NCI-H1694 treated with DMSO at 0.1 percent for 48 hours (cell line): ENCODE measurements around the gene RASA4B.
"Not testable (repeated sequence)": the region's sequence is repeated elsewhere in the genome, so short reads cannot be mapped to it uniquely, and the experiment has no call there.

Source experiments
- DNase-seq: peaks from one replicate; lab custom pipeline; 2025; lab: John Stamatoyannopoulos, UW

The RASA4B gene

DNA sequence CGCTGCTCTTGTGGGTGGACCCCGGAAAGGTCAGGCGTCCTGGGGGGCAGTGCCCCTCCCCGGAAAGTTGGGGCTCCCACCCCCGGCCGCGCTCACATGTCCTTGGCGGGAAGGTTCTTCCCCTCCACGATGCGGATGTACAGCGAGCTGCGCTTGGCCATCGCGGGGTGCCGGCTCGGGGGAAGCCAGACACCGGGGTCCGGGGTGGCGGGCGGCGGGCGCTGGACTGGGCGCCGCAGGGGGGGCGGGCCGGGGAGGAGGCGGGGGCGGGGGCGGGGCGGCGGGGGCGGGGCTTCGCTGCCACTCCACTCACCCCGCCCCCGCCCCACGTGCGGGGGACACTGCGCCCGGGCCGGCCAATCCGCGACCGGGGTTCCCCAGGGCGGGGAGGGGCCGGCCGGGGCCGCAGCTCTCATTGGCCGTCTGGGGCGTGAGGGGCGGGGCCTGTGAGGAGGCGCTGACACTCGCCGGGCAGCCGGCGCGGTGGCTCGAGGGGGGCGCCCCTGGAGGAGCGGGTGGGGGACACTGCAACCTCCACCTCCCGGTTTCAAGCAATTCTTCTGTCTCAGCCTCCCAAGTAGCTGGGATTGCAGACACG, at the start of gene RASA4B:
TSS of gene RASA4B (minus strand) at position 228 of the 598 bp plus-strand sequence. CDS start at position 161, 67 bp downstream.
- not testable (repeated sequence) for DNase-seq

DNA sequence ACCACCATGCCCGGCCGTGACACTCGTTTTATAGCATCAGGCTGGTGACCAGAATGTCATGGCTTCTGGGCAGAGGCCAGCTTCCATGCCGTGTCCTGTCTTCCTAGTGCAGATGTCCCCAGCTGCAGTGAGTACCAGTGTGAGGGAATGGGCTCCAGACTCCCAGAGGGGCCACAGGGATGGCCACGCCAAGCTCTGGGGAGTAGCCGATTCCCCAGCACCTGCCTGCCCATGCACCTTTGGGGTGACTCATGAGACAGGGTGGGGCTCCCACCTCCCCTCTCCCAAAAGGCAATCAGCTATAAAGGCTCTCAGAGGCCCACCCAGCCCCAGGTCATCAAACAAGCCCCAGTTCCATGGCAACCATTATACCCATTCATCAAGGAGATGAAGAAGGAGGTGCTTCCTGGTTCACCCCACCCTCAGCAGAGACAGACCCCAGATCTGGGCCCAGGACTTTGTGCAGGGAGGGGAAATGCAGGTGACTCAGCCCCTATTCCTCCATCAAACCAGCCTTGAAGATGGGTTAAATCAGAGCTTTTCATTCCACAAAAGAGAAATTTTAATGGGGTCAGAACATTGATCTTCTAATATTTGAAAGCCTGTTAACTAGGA, 33.3 kb upstream of the RASA4B start, which contains the start of gene SPDYE2:
TSS of gene SPDYE2 (plus strand) at position 419 of the 615 bp plus-strand sequence. CDS start 2,030 bp downstream, outside the sequence.
- not testable (repeated sequence) for DNase-seq

DNA sequence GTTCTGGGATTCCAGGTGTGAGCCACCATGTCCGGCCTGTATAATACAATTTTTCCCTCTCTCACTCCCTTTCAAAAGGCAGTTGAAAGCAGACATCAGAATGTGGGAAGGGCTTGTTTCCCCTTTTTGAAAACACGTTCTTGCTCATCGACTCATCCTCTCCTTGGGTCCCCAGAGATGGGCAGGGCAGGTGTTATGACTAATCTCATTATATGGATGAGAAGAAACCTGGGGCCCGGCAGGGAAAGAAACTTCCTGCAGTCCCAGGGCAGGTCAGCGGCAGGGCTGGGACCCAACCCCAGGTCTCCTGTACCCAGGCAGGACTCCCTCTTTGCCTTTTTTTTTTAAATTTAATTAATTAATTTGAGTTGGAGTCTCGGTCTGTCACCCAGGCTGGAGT, 28.8 kb upstream of the RASA4B start:
- not testable (repeated sequence) for DNase-seq

DNA sequence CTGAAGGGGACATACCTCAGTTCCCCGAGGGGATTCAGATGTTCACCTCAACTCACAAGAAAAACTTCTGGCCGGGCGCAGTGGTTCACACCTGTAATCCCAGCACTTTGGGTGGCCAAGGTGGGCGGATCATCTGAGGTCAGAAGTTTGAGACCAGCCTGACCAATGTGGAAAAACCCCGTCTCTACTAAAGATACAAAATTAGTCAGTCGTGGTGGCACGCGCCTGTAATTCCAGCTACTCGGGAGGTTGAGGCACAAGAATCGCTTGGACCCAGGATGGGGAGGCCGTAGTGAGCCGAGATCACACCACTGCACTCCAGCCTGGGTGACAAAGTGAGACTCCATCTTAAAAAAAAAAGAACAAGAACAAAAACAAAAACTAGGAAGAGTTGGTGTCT, 27.7 kb upstream of the RASA4B start:
- not testable (repeated sequence) for DNase-seq

DNA sequence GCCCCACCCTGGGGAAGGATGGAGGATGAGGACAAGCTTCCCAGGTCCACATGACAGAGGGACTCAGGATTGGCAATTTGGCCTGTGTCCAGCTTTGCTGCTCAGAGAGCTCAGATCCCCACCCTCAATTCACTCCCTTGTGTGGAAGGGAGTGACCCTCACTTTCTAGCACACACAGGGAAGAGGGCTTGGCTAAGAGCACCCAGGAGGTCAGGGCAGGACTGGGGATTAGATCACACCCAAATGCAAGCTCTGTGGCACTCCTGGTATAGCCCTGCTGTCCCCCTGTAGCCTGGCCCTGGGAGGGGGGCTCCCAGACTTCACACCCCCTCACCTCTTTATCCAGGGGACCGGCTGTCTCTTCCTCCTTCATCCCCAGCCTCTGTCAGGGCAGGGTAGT, 26.8 kb upstream of the RASA4B start:
- DNase-seq, result not testable (repeated sequence)

DNA sequence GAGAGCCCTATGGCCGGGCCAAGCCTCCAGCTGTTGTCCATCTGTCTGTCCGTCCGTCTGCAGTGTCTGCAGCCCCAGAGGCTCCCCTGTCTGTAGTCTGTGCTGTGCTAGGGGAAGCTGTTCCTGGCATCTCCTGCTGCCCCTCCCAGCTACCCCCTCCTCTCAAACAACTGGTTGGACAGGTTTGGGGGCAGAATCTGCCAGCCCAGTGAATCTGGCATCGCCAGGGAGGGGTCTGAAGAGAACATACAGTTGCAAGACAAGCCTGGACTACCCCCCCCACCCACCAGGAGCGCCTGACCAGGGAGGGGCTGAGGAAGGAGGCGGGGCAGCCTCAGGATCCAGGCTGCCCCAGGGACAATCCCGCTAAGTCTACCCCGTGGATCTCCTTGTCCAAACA, 26.0 kb upstream of the RASA4B start, which contains the start of gene UPK3BL2:
TSS of gene UPK3BL2 (minus strand) at position 101 of the 400 bp plus-strand sequence. CDS start at position 41, 60 bp downstream.
- DNase-seq, result not testable (repeated sequence)

DNA sequence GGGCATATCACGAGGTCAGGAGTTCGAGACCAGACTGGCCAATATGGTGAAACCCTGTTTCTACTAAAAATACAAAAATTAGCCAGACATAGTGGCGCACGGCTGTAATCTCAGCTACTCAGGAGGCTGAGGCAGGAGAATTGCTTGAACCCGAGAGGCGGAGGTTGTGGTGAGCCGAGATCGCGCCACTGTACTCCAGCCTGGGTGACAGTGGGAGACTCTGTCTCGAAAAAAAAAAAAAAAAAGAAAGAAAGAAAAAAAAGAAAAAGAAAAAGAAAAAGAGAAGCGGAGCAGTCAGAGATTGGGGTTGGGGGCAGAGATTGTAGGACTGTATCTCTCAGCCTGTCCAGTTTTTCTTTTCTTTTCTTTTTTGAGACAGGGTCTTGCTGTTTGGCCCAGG, 25.2 kb upstream of the RASA4B start:
- not testable (repeated sequence) for DNase-seq

DNA sequence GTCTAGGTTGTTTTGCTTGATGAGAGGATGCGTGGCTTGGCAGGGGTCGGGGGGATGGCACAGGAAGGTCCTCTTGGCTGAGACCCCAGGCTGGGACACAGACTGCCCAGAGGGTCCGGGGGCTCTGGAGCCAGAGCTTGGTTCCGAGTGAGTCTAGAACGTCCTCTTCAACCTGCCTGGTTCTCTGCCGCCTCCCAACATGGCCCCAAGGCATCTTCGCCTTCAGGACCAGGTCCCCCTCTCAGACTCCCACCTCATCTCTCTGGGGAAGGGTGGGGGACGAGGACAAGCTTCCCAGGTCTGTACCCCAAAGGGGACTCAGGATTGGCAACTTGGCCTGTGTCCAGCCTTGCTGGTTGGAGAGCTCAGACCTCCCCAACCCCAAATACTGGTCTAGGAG, 24.5 kb upstream of the RASA4B start:
- not testable (repeated sequence) for DNase-seq

DNA sequence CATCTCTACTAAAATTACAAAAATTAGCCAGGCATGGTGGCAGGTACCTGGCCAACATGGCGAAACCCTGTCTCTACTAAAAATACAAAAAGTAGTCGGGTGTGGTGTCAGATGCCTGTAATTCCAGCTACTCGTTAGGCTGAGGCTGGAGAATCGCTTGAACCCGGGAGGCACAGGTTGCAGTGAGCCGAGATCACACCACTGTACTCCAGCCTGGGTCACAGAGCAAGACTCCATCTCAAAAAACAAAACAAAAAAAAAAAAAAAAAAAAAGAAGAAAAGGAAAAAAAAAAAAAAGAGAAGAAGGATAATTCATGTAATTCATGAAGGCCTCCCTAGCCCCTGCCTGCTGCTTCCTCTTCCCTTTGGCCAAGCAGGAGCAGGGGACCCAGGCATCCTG, 23.0 kb upstream of the RASA4B start:
- DNase-seq, result not testable (repeated sequence)

DNA sequence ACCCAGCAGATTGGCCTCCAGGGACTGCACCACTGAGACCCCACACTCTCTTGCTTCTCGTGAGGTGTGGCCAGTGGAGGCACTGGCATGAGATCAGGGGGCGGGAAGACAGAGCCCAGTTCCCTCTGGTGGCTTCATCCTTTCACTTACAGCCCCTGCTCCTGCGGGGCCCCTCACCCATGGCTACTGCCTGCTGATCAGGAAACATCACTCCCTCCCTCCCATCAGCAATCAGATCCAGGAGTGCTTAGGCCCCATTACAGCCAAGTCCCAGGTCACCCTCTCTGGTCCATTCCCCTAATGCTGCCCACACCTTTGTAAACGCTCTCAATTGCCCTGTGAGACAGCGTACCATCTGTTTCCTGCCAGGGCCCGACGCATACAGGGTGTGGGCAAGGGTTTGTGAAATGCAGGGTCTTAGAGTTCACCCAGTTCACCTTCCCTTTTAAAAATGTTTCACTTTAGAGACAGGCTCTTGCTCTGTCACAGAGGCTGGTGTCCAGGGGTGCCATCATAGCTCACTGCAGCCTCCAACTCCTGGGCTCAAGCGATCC, 17.6 kb upstream of the RASA4B start:
- DNase-seq, result not testable (repeated sequence)

DNA sequence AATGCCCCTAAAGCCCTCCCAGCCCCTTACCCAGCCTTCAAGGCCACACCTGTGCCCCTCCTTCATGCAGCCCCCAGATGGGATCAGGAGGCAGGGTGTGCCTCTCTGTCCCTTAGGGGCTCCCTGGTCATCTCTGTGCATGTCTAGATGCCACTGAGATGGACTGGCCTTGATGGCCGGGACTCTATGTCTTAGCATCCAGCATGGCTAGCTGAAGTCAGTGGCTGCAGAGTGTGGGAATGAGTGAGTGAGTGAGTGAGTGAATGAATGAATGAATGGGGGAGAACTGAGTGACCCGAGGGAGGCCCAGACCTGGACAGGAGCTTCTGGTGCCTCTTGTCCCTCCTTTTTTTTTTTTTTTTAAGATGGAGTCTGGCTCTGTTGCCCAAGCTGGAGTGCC, 14.6 kb upstream of the RASA4B start:
- DNase-seq, result not testable (repeated sequence)

DNA sequence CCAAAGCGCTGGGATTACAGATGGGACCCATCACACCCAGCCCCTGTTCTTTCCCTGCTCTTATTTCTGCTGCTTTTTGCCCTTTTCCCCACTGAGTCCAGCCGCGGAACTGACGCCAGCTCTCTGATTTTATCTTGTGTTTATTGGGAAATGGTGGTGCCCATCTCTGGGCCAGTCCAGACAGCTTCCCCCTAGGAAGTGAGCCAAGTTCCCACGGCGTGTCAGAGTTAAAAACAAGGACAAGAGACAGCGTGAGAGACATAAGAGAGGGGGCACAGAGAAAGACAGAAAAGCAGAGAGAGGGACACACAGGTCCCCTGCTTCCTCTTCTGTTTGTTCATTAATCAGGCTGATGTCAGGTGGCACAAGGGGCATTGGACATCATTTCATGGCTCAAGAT, 14.0 kb upstream of the RASA4B start:
- not testable (repeated sequence) for DNase-seq

DNA sequence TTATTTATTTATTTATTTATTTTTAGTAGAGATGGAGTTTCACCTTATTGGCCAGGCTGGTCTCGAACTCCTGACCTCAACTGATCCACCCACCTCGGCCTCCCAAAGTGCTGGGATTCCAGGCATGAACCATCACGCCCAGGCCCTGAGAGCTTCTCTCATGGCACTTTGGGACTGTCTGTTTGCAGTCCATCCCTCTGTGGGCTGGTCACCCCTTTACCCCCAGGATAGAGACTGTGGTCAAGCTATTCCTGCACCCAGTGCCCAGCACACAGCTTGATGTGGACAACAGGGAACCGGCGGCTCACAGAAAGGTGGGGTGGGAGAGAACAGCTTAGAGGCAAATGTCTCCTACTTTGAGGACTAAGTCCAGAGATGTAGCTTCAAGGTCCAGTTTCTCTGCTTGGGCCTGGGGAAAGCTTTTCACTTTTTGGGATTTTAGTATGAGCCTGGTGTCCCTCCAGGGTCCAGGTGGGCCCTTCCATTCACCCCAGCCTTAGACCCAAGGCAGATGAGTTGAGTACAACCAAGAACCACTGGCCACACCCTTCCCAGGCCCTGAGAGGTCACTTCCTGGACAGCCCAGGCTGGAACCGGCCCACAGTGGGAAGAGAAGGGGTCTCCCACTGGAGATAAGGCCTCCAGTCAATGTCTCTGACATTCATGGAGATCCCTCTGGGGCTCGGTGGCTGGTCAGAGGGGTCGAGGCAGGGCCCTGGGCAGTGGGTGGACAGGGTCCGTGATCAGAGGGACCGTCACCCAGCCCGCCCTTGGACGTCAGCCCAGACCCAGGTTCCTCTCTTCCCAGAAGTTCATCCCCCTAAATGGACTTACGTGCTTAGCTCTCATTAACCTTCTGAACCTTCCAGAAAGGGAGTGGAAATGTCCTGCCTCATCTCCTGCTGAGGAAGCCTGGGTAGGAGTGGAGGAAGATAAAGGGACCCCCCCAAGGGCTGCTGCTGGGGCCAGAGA, 10.5 kb upstream of the RASA4B start:
- not testable (repeated sequence) for DNase-seq

DNA sequence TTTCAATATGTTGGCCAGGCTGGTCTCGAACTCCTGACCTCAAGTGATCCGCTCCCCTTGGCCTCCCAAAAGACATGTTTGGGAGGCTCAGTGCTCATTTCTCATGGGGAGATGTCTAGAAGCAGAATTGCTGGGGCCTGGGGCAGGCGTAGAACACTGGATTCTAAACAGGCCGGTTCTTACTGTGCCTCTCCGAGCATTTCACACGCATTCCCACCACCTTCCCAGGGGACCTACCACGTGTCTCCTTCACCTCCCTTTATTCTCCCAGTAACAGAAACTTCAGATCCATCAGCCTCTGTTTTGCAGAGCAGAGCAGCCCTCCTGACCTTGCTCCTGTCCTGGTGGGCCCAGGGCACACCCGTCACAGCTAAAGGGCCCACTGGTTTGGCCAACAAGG, 9.6 kb upstream of the RASA4B start:
- not testable (repeated sequence) for DNase-seq

DNA sequence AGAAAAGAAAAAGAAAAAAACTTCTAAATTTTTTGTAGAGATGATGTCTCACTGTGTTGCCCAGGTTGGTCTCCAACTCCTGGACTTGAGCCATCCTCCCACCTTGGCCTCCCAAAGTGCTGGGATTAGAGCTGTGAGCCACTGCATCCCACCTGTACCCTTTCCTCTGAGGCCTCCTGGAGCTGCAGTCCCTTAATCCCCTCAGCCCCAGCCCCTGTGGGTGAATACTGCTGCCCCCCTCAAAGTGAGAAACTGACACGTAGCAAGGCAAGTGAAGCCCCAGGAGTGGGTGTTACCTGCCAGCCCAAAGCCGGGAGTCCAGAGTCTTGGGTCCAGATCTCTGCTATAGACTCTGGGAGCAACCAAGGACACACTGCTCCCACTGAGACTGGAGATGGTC, 7.2 kb upstream of the RASA4B start:
- not testable (repeated sequence) for DNase-seq

DNA sequence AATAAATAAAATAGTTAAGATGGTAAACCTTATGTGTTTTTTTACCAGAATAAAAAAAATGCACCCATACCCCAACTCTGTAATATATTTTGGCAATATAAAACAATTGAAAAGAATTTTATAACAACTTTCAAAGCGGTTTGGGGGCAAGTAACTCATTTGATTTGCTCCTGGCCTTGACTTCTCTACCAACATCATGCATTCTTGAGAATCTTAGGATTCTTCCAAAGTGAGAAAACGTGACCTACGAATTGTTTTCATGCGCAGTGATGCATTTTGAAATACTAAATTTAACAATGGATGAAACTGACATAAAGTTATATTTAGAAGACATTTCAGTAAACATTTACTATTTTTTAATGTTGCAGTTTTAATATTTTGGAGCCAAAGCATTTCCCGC, 3.2 kb upstream of the RASA4B start:
- not testable (repeated sequence) for DNase-seq

DNA sequence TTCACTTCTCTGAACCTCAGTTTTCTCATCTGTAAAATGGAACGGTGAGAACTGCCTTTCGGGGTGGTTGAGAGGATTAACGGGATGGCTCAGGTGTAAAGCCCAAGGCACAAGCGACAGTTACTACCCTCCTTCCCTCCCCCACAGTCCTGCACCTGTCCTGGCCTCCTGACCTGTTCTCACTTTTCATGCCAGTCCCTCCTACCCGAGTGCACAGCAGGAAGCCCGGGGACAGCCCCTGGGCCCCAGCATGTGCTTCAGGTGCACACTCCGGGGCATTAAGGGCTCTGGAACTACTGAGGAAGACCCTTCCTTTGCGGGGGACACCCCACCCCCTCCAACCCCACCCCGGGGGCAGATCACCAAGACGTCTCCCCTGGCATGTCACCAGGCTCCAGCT, 626 bp downstream of the RASA4B start:
- DNase-seq, result not testable (repeated sequence)

DNA sequence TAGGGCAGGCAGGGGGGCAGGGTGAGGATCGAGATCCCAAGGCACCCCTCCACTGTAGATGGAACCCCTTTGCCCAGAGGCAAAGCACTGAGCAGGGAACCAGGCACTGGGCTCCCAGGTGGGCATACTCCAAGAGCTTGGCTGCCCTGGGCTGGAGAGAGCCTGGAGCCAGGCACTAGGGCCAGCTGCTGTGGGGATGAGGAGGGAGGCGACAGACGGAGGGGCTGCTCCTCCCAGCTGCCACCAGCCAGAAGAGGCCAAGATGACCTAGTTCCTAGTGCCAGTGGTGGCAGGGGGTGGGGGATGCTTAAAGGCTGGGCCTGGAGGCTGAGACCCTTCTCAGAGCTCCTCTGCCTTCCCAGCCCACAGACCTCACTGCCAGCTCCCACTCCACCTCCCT, 1.7 kb downstream of the RASA4B start:
- DNase-seq, result not testable (repeated sequence)

DNA sequence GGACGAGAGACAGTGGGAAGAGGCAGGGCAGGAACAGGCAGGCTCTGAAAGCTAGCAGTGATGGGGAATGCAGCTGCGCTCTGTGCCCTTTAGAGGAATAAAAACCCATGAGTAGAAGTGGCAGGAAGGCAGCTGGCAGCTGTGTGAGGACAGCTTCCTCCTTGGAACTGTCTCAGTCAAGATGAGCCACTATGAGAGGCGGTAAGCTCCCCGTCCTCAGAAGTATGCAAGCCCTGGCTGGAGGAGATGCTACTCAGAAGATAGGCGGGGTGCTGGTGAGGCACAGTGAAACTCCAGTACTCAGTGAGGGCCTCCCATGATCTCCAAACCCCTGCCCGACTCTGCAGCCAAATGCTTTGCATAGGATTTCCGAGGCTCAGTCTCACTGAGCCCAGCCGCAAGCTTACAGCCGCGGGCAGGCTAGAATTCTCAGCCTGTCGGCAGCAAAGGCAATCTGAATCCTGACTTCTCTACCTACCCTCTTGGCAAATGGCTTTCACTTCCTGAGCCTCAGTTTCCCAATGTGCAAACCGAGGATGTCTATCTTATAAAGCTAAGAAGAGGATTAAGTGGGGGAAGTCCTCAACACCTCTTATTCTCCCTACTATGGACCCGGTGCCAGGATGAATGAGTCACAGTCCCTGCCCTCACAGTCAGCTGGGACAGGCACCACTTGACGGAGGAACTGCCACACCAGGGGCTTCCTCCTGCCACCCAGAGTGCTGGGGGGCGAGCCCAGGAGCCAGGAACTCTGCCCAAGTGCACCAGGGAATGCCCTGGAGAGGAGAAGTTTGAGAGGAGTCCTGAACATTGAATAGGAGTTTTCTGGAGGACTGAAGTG, 2.5 kb downstream of the RASA4B start:
- not testable (repeated sequence) for DNase-seq

DNA sequence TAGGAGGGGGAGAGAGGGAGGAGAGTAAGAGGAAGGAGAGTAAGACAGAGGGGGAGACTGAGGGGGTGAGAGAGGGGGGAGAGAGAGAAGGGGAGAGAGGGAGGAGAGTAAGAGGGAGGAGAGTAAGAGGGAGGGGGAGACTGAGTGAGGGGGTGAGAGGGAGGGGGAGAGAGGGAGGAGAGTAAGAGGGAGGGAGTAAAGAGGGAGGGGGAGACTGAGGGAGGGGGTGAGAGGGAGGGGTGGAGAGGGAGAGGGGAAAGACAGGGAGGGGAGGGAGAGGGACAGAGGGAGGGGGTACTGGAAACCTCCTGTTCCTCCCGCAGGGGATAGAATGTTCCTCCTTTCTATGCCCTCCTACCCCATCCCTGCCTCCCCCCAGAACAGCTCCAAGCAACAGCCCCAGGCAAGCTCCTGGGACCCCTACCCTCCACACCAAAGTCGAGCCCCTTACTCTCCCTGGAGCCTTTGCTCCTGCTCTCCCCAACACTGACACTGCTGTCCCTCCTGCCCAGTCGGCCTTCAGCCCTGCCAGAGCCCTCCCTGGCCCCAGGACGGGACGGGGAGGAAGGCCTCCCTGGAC, 4.8 kb downstream of the RASA4B start:
- DNase-seq, result not testable (repeated sequence)
